Mucosa of rectum (tissue), 2 donors: Measurements from ENCODE around the gene UNC45A.

ENCODE experiments used
- H3K27ac ChIP-seq, 2 donors: one replicate each; pipeline ENCODE4 v1.7.0; 2013; ENCODE audit warnings: inconsistent platforms in 2 of 2, low read depth in 2 of 2, low read length in 2 of 2
- H3K27me3 ChIP-seq, 2 donors: one replicate each; pipeline ENCODE4 v1.7.0; 2013; ENCODE audit warnings: low read length in 2 of 2; ENCODE audit not compliant: control insufficient read depth in 2 of 2, insufficient read depth in 2 of 2
- H3K36me3 ChIP-seq, 2 donors: one replicate each; pipeline ENCODE4 v1.7.0; 2013; ENCODE audit warnings: low read length in 2 of 2; ENCODE audit not compliant: control insufficient read depth in 2 of 2, insufficient read depth in 2 of 2
- H3K4me1 ChIP-seq, 2 donors: one replicate each; pipeline ENCODE4 v1.7.0; 2013; ENCODE audit warnings: low read length in 2 of 2, mild to moderate bottlenecking in 1 of 2; ENCODE audit not compliant: control insufficient read depth in 2 of 2, insufficient read depth in 2 of 2
- H3K4me3 ChIP-seq, 2 donors: one replicate each; pipeline ENCODE4 v1.7.0; 2013; ENCODE audit warnings: low read length in 2 of 2
- H3K9ac ChIP-seq, 2 donors: one replicate each; pipeline ENCODE4 v1.7.0; 2013; ENCODE audit warnings: low read length in 2 of 2, low read depth in 1 of 2, mild to moderate bottlenecking in 1 of 2
- H3K9me3 ChIP-seq, 2 donors: one replicate each; pipeline ENCODE4 v1.7.0; 2013; ENCODE audit warnings: low read length in 2 of 2; ENCODE audit not compliant: control insufficient read depth in 2 of 2
- donor health status: healthy.
- donor health status: Normal muscosa, but diverticular disease.

The UNC45A gene

GRCh38 chr15:90930861-90931574 is 4.1 kb upstream of the UNC45A start:
- Histone ChIP-seq H3K36me3 (no peaks in the 10 kb centered on the region), H3K9me3 (no peaks in the 10 kb centered on the region), H3K4me3 (peak overlapping the region; percentile 68 to 94), H3K4me1 (peaks cover 35 to 36% of the 10 kb centered on the region in 2 donors), H3K27ac (peak overlapping the region; percentile 95 to 98), H3K27me3 (no peaks in the 10 kb centered on the region), H3K9ac (peak overlapping the region; percentile 89 to 93)

DNA sequence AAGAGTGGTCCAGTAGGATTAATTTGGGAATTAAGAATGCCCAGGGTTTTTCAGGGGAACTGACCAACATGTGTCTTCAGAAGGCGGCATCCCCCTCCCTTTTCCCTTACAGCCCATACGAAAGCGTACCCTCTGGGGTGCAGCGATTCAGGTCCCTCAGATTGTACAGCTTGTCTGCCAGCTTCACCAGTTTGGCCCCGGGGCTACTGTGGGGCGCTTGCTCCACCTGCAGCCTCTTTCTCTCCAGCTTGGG is 3.6 kb upstream of the UNC45A start:
- H3K4me3 ChIP-seq = peak overlapping the region; percentile 68 to 94
- no peaks in the 10 kb centered on the region for H3K9me3 ChIP-seq
- H3K4me1 ChIP-seq = peaks cover 39 to 40% of the 10 kb centered on the region in 2 donors
- no peaks in the 10 kb centered on the region for H3K36me3 ChIP-seq
- H3K27me3 ChIP-seq = no peaks in the 10 kb centered on the region
- peak overlapping the region; percentile 10 to 68 for H3K9ac ChIP-seq
- H3K27ac ChIP-seq = peak overlapping the region; percentile 94 to 98

- H3K4me1 ChIP-seq = peaks cover 39 to 40% of the 10 kb centered on the region in 2 donors
- H3K27me3 ChIP-seq = no peaks in the 10 kb centered on the region
Measured at GRCh38 chr15:90931828-90932659, 3.0 kb upstream of the UNC45A start, which contains the start of gene HDDC3. TSS of gene HDDC3 (minus strand) at chr15:90932549. CDS start at chr15:90932540, 9 bp downstream.

GRCh38 chr15:90932660-90932991 is 2.5 kb upstream of the UNC45A start:
- Histone ChIP-seq H3K36me3 (peaks cover 2% of the 10 kb centered on the region in 2 donors), H3K4me1 (peaks cover 39 to 40% of the 10 kb centered on the region in 2 donors), H3K9me3 (no peaks in the 10 kb centered on the region), H3K9ac (peak overlapping the region; percentile 68 to 94), H3K4me3 (peak overlapping the region in 1 of 2 donors; percentile 94), H3K27me3 (no peaks in the 10 kb centered on the region), H3K27ac (peak overlapping the region; percentile 94 to 98)

More at GRCh38 chr15:90931828-90932659, 3.0 kb upstream of the UNC45A start, which contains the start of gene HDDC3:
- Histone ChIP-seq H3K9me3 (no peaks in the 10 kb centered on the region), H3K4me3 (peak within 1 kb of the TSS; percentile 68 to 94), H3K9ac (peak within 1 kb of the TSS; percentile 68 to 94), H3K27ac (peak within 1 kb of the TSS; percentile 94 to 98), H3K36me3 (peaks cover 2% of the 10 kb centered on the region in 2 donors)

DNA sequence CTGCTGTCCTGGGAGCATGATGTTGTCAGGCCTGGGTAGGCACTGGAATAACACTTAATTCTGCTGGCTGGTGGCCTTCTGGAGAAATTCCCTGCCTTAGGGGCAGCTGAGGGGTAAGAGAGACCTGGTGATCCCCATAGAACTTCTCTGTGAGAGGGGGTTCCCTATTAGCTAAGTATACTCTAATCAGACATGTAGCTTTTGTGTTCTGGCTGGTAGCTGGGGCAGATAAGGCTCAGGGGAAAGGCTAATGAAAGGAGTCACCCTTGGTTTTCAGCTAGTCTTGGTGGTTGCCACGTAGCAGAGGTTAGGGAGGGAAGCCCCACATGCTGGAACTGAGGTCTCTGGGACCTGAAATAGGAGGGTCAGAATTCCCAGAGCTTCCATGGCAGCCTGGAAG is 1.8 kb upstream of the UNC45A start:
- no peak overlapping the region for H3K27ac ChIP-seq
- H3K9ac ChIP-seq = peak overlapping the region in 1 of 2 donors; percentile 10
- peaks cover 2 to 5% of the 10 kb centered on the region in 2 donors for H3K36me3 ChIP-seq
- H3K4me3 ChIP-seq = no peak overlapping the region
- no peaks in the 10 kb centered on the region for H3K27me3 ChIP-seq
- no peaks in the 10 kb centered on the region for H3K9me3 ChIP-seq
- H3K4me1 ChIP-seq = peaks cover 39 to 40% of the 10 kb centered on the region in 2 donors

GRCh38 chr15:90934256-90934948 is 683 bp upstream of the UNC45A start:
- Histone ChIP-seq H3K36me3 (peaks cover 5 to 9% of the 10 kb centered on the region in 2 donors), H3K4me3 (peak overlapping the region; percentile 76 to 83), H3K9me3 (no peaks in the 10 kb centered on the region), H3K27me3 (no peaks in the 10 kb centered on the region), H3K27ac (peak overlapping the region; percentile 76 to 85), H3K9ac (peak overlapping the region; percentile 78 to 84), H3K4me1 (peaks cover 38 to 39% of the 10 kb centered on the region in 2 donors)

DNA sequence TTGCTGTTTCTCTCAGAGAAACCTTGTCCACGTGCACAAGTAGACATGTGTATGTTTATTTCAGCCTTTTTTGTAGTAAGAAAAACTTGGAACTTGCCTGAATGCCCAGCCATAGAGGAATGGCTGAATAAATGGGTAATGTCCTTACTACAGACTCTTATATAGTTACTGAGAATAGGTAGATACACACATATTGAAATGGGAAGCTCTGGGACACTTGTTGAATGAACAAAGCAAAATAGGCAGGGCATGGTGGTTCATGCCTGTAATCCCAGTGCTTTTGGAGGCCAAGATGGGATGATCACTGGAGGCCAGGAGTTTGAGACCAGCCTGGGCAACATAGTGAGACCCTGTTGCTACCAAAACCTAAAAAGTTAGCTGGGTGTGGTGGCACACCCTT is 1.7 kb downstream of the UNC45A start:
- Histone ChIP-seq H3K27ac (no peak overlapping the region), H3K9me3 (no peaks in the 10 kb centered on the region), H3K27me3 (no peaks in the 10 kb centered on the region), H3K36me3 (peaks cover 24 to 28% of the 10 kb centered on the region in 2 donors), H3K4me1 (peaks cover 24 to 25% of the 10 kb centered on the region in 2 donors), H3K9ac (no peak overlapping the region), H3K4me3 (no peak overlapping the region)

- no peak overlapping the region for H3K27ac ChIP-seq
- no peaks in the 10 kb centered on the region for H3K9me3 ChIP-seq
- H3K27me3 ChIP-seq = no peaks in the 10 kb centered on the region
- peaks cover 36 to 42% of the 10 kb centered on the region in 2 donors for H3K36me3 ChIP-seq
- no peak overlapping the region for H3K9ac ChIP-seq
- peaks cover 17 to 21% of the 10 kb centered on the region in 2 donors for H3K4me1 ChIP-seq
- H3K4me3 ChIP-seq = no peak overlapping the region
Measured at GRCh38 chr15:90938261-90938660, 3.2 kb downstream of the UNC45A start.

GRCh38 chr15:90939756-90940155 is 4.7 kb downstream of the UNC45A start:
- Histone ChIP-seq H3K9ac (no peak overlapping the region), H3K4me3 (no peak overlapping the region), H3K27ac (no peak overlapping the region), H3K36me3 (peaks cover 45 to 53% of the 10 kb centered on the region in 2 donors), H3K9me3 (no peaks in the 10 kb centered on the region), H3K4me1 (peaks cover 8 to 11% of the 10 kb centered on the region in 2 donors), H3K27me3 (no peaks in the 10 kb centered on the region)

DNA sequence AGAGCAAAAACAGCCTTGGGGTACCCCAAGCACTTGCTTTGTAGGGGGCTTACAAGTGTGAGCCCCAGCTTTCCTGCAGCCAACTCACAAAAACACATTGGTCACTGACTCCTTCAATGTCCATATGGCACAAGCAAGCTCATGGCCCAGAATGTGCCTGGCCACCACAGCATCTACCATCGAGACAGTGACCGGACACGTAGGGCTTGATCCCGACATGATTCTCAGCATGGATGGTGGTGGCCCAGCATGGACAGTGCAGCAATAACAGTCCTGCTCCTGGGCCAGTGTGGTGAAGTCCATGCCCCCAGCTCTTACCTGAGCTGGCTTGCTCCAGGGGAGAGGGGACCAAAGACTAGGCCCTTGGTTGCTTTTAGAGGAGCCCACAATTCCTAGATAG is 6.0 kb downstream of the UNC45A start:
- H3K36me3 ChIP-seq = peaks cover 50 to 57% of the 10 kb centered on the region in 2 donors
- no peak overlapping the region for H3K4me3 ChIP-seq
- H3K4me1 ChIP-seq = peaks cover 4% of the 10 kb centered on the region in 2 donors
- H3K9ac ChIP-seq = no peak overlapping the region
- no peak overlapping the region for H3K27ac ChIP-seq
- no peaks in the 10 kb centered on the region for H3K27me3 ChIP-seq
- no peaks in the 10 kb centered on the region for H3K9me3 ChIP-seq
